Choroid plexus epithelial cell (primary cell): ENCODE results near the gene FOXS1.

ENCODE experiments used
- DNase-seq: peaks from one replicate; pipeline ENCODE4 v3.0.0-alpha.2; 2010; ENCODE audit warnings: low read depth
- H3K4me3 ChIP-seq: 2 replicates; pipeline ENCODE4 v1.5.1; 2011; ENCODE audit warnings: low read depth, mild to moderate bottlenecking, control low read depth, low read length, moderate library complexity
- CTCF ChIP-seq: conservative IDR thresholded peaks from 2 replicates; pipeline ENCODE4 v1.5.1; 2011; ENCODE audit warnings: low read depth, mild to moderate bottlenecking, control low read depth, inconsistent platforms, low read length, moderate library complexity

FOXS1 gene

GRCh38 chr20:31856516-31856915, 11.1 kb upstream of the FOXS1 start:
- TF ChIP-seq CTCF: no peak
- no peak for DNase-seq
- H3K4me3 ChIP-seq: no peak overlapping the region

GRCh38 chr20:31853481-31853880, 8.1 kb upstream of the FOXS1 start:
- DNase-seq: no peak
- TF ChIP-seq CTCF: no peak

GRCh38 chr20:31851240-31851955, 6.0 kb upstream of the FOXS1 start:
- TF ChIP-seq CTCF: no peak
- H3K4me3 ChIP-seq: no peak overlapping the region

More at GRCh38 chr20:31853481-31853880, 8.1 kb upstream of the FOXS1 start:
- no peak overlapping the region for H3K4me3 ChIP-seq

DNA sequence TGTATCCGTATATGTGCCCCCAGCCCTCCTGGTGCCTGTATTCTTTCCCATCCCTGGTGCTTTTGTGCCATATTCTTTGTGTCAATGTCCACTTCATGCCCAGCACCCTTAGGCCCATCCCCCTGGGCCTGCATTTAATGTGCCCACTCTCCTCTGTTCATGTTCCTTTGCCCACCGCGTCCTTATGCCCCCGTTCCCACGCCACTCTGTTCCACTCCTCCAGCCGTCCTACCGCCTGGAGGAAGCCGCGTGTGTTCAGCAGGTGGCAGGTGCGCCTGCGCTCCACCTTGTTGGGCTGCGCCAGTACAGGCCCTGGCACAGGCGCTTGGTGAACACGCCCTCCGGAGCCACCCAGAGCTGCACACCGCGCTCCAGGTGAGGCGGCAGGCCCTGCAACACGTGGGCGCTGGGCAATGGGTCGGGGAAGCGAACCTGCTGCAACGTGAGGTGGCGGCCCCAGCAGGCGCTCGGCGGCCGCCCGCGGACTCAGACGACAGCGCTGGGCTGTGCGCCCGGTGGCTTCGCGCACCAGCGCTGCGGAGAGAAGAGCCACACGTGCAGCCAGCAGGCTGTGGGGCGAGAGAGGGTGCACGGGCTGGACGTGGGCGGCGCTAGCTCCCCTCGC, 4.0 kb upstream of the FOXS1 start:
- TF ChIP-seq CTCF: no peak
- no peak for DNase-seq
- H3K4me3 ChIP-seq: no peak overlapping the region

More at GRCh38 chr20:31851240-31851955, 6.0 kb upstream of the FOXS1 start:
- DNase-seq: no peak

DNA sequence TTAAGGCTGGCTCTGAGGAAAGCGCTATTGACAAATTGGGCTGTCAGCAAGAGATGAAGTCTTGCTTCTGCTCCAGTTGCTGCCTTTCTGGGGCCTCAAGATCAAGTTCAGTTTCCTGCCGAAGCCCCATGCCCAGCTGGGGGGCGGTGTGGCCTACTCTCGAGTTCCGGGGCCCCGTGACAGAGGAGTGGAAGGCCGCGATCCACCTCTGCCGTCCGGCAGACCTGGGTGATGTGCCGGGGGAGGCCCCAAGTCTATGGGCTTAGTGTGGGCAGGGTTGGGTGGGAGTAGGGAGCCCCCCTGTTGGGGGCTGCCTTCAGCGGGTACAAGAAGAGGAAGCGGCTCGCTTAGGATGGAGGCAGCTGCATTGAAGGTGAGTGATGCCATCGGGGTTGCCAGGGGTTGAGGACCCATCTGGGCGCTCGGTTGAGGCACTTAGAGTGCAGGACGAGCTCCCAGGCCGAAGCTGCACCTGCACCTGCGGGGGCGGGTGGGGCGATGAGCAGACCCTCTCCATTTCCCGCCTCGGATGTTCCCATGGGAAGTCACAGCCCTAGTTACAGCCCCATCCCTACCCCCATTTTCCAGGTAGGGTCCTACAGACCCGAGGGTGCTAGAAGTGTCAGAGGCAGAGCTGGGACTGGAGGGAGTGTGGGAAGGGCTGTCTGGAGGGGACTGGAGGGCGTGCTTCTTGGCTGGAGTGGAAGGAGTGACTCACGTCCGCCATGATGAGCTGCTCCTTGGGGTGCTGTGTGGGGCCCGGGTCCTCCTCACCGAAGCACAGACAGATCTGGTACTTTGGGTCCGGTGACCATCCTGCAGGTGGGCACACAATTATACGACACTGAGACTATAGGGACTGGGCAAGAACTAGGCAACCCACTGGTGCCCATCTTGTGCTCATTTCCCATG, 2.9 kb upstream of the FOXS1 start:
- no peak for TF ChIP-seq CTCF
- DNase-seq: no peak
- H3K4me3 ChIP-seq: no peak overlapping the region

DNA sequence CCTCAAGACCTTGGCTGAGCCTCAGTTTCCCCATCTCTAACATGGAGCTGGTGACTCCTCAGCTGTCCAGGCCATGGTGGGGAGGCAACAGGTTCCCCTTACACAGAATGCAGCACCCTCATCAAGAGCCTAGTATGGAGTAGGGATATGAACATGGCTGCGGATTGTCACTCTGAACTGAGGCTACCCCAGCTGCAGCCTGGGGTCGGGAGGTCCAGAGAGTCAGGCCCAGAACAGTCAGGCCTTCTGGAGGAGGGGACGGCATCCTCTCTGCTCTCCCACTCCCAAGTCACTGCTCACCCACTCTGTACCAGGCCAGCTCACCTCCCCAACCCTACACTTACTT, 1.4 kb upstream of the FOXS1 start:
- H3K4me3 ChIP-seq: no peak overlapping the region
- no peak for DNase-seq
- no peak for TF ChIP-seq CTCF
